Activated gamma-delta T cell (primary cell): Measurements from ENCODE around the gene PIEZO2.
"Not testable (repeated sequence)": the region's sequence is repeated elsewhere in the genome, so short reads cannot be mapped to it uniquely, and the experiment has no call there.

Experiments
- DNase-seq: peaks from one replicate; lab custom pipeline; 2025; lab: John Stamatoyannopoulos, UW

The PIEZO2 gene

DNA sequence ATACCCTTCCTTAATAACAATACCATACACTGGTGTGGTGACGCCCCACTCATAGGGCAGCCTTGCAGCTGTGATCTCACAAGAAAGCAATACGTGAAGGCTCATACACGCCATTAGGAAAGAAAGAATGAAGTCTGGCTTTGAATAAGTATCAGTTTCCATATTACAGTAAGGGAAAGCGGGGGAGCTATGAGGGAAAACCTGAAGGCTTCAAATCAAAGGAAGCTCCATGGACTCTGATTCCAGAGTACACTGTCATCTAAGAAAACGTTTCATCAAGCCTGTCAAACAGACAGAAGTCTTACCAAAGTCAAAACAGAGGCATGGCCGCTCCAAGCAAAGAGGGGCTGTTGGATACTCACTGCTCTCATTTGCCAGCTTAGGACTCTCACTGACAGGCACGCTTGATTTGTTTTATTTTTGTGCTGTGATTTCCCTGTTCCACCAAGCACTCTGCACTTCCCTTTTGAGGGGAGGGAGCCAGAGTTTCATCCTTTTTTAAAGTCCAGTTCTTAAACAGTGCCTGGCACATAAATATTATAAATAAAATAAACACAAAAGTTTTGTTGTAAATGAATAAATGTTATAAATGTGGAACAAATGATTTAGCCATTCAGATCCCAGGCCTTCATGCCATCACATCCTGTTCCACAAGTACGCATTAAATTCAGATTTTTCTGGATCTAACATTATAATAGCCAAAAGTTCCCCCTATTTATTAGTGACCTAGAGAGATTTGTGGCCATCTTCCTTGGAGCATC lies 221.2 kb downstream of the PIEZO2 start:
- no peak for DNase-seq

DNA sequence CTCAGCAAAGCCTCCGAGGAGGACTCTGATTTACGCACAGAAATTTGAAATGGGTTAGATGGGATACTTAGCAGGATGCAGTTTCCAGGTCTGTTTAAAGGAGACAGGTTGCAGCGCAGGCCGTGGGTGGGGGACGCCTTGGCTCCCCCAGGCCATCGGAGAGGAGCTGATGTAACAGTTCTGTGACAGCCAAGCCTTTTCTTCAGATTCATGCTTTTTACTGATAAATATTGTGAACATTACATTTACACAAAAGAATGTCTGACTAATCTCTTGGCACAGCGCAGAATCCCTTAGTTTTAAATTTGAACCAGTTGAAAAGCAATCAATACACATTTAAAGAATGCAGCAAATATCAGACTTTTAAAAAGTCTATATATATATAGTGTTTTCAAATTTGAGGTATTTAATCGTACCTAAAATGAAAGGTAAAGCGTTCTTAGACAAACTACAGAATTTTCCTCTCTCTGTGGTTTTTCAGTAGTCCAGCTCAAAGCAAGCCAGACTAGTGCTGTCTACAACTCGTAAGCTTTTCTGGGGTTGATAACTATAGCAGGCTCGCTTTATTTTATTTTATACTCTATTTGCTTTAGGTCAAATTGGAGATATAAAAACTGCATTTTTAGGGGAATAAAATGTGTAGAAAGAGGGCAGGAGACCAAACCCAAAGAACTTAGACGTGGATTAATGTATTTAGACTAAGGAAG lies 221.9 kb downstream of the PIEZO2 start:
- no peak for DNase-seq

DNA sequence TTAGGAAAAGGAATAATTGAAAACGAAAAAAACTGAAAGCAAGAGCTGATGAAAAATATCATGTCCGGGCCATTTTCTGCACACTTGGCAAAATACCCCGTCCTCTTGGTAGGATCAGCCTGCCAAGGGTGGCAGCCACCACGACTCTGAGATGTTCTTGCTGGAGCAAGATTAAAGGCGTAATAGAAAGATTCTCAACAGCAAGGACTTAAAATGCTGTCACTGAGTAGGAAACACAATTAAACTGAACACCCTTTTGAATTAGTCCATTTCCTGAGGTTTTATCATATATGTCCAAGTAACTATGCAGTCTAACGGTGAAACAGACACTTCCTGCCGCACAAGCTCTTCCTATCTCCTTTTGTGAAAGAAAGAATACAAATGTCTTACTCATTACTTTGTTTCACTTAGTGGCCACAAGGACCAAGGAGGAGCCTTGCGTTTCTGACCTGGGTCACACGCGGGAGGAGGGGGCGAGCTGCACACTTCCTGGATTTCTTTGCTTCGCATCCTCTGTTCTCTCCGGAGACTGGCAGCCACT lies 222.7 kb downstream of the PIEZO2 start:
- DNase-seq: no peak

DNA sequence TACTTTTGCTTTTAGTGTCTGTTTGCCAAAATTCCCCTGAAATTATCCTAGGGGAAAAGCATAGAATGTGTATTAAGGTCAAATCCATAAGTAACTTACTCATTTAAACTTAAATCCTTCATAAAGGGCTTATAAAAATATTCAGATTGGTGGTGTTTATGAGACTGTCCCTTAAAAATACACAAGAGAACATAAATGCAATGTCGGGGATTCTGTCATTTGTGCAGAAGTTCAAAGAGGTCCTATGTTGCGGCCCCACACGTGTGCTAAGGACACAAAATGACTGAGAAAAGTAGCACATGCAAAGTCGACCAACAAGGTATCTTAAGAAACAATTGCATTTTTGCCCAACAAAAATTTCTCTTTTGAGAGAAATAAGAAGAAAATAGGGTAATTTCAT lies 225.1 kb downstream of the PIEZO2 start:
- no peak for DNase-seq

DNA sequence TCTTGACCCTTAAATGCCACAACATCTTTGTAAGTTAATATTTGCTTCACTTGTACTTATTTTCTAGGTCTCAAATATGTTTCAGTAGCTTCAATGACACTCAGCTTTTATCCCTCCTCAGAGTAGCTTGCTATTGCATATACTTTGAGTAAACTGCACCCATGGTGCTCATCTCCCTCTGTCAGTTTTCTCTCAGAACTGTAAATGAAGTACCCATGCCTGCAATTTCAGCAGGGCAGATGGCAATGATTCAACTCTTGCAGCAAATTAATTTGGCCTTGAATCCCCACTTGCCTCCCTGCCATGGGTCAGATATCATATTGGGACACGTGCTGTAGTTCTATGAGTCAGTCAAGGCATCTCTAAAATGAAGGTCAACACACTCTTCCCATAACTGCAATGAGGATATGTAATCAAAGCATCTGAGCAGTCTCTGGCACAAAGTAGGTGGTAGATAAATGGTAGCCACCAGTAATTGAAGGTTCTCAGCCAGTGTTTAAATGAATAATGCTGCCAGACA lies 225.8 kb downstream of the PIEZO2 start:
- DNase-seq: no peak

DNA sequence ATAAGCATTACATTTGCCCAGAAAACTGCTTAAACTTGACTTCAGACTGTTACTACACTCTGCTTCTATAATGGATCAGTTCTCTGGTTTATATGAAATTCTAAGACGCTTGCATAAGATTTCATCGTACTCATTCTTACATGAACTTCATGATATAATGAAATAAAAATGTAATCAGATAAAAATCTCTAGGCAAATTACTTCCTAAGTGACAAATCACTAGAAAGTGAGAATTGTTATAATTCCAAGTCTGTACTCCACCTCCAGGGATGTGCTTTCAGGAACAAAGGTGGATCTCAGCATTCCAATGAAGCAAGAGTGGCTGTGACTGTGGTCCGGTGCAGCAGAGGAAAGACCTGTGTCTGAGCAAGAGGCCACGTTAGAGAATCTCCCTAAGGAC lies 226.2 kb downstream of the PIEZO2 start:
- DNase-seq: no peak

DNA sequence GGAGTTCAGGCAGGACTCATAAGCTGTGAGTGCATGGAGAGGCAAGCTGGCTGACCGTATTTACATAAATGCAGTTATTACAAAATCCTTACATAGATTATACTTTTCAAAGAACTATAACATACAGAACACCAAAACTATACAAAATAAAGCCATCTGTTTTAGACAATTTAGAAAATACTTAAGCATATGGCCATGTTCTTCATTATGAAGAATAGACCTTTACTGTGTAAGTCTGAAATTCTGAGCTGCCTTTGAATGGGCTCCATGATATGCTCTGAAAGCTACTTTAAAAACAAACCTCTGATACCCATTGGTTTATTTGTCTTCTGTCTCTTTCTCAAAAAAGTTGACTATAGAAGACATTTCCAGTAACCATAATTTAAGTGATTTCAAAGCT lies 226.7 kb downstream of the PIEZO2 start:
- not testable (repeated sequence) for DNase-seq

DNA sequence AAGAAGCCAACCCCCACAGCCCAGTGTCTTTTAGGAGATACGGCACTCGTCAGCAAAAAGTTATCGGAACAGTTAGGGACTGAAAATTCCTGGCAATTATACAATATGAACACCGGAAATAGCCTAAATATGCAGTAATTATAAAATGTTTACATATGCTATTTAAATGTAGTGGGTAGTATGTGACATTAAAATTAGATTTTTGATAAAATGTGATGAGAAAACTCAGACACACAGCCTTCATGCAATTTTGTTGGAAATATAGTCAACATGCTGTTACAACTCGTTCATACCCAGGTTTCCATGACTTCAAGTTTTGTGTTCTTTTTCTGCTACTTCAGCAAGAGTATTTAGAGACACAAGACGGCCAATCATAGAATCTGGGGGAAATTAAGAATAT lies 229.1 kb downstream of the PIEZO2 start:
- not testable (repeated sequence) for DNase-seq

DNA sequence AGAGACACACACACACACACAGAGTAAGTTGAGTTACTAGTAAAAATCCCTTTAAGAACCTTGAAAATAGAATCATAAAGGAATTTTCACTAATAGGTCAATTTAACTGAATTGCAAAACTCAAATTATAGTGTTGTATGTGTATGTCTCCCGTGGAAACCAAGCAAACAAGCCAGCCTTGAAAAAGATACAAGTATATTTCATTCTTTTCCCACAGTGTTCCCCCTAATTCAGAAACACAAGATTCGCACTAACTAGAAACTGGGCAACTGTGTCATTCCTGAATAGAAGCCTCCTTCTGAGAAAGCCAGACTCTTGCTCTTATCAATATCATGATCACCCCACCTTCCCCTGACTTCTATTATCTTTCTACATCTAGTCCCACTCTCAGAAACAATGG lies 229.5 kb downstream of the PIEZO2 start:
- DNase-seq: no peak

DNA sequence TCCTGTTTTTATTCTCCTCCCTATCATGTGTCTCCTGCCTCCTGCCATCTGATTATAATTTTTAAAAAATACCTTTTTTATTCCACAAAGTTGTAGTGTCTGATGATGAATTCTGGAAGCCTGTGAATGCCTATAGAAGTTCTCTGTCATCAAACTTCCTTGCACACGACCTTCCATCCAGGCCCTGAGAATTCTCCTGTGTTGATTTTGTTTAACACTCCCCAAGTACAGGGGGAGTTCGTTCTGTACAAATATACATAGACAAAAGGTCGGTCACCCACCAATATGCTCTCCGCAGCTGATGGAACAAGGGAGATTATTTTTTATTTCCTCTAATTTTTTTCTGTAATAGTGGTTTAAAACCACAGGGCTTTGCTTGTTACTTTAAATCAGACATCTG lies 232.5 kb downstream of the PIEZO2 start:
- DNase-seq: no peak

DNA sequence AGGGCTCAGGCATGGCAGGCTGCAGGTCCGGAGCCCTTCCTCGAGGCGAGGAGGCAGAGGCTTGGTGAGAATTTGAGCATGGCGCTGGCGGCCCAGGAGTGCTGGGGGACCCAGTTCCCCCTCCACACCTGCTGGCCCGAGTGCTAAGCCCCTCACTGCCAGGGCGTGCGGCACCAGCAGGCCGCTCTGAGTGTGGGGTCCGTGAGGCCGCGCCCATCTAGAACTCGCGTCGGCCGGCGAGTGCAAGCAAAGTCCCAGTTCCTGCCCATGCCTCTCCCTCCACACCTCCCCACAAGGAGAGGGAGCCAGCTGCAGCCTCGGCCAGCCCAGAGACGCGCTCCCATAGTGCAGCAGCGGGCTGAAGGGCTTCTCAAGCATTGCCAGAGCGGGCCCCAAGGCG lies 233.0 kb downstream of the PIEZO2 start:
- DNase-seq: no peak

DNA sequence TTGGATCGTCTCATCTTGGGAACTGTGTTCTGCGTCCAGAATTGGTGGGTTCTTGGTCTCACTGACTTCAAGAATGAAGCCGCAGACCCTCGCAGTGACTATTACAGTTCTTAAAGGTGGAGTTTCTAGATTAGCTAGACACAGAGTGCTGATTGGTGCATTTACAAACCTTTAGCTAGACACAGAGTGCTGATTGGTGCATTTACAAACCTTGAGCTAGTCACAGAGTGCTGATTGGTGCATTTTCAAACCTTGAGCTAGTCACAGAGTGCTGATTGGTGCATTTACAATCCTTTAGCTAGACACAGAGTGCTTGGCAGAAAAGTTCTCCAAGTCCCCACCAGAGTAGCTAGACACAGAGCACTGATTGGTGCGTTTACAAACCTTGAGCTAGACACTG lies 233.6 kb downstream of the PIEZO2 start:
- not testable (repeated sequence) for DNase-seq

DNA sequence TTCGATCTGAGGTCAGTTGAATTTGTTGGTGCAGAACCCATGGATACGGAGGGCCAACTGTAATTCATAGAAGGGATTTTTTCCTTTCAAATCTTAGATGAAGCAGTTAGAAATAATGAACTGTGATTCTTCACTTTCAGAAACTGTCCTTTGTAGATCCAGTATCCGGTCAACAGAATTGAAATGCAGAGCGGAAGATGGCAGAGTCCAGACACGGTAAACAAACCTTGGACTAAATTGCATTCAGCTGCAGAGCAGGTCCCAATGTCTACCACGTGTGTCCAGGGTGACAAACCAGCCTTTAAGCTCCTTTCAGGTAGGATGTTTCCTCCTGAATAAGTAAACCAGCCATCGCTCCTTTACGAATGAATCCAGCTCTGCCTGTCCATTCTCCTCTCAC lies 234.8 kb downstream of the PIEZO2 start:
- not testable (repeated sequence) for DNase-seq

DNA sequence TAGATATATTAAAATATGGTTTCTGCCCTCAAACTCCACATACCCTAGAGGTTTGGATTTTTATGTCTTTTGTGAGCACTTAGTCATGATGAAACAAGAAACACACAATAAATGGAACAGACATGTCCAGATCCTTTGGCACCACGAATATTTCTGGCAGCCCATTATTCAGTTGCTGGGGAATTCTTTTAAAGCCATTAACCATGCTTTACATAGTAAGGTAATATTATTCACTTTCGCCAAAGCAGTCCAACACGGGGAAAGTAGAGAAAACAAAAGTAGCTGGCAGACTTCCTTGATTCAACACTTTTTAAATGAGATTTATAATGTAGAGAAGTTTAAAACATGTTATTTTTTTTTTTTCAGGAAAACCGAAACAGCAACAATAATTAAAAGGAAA lies 235.4 kb downstream of the PIEZO2 start:
- DNase-seq: no peak

DNA sequence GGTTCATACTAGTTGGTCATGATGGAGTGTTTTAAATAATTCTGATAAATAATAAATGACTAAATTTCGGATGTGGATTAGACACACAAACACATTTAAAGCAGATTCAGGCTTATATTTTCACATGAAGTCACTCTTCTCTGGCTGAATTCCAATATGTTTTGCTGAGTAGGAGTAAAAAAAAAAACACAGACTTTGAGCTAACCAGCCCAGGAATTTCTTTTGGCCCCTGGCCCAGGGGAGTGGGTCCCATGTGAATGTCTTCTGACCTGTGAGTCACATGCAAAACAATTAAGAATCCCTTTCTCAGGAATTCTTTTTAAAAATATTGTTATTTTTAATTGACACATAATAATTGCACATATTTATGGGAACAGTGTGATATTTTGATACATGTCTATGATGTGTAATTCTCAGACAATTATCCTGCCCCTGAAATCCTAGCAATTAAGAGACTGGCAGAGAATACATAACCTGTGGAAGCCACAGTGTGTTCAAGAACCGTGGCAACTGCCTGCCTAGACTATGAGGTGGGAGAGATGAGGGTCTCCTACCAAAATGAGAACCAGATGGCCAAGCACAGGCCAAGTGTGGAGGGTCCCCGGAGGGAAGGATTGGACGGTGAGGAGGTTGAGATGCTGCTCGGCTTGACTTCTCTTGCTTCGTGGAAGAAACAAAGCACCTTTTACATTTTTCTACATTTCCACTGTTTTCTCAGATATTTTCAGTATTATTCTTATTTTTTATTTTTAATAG lies 236.4 kb downstream of the PIEZO2 start:
- no peak for DNase-seq

DNA sequence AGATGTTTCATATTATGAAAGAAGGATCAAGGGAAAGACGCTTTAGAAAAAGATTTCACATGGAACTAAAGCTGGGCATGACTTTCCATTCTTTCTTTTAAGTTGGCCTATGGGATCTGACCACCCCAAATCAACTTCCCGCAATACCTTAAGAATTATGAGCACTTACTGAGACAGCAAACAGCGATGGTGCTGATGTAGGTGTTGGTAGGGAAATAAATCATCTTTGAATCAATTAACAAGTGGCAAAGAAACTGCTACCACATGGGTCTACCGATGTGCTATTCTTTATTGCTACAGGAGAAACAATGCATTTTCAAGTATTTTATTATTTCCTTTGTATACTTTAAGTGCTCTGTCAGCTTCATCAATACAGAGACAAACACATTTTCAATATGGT lies 239.6 kb downstream of the PIEZO2 start:
- DNase-seq: no peak

DNA sequence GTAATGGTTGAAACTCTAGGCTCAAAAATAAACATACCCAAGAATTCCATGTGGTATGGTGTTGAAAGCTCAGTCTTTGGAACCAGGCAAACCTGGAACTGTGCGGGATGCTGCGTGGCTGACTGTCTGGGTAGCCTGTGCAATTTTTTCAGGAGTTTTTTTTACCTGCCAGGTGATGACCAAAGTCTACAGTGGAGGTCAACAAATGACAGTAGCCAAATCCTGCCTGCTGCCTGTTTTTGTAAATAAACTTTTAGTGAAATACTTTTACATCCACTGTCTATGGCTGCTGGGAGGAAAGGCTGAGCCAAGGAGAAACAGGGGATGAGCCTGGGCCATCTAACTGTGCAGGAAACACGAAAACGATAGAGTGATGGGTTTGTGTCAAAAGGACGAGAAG lies 240.6 kb downstream of the PIEZO2 start:
- no peak for DNase-seq

DNA sequence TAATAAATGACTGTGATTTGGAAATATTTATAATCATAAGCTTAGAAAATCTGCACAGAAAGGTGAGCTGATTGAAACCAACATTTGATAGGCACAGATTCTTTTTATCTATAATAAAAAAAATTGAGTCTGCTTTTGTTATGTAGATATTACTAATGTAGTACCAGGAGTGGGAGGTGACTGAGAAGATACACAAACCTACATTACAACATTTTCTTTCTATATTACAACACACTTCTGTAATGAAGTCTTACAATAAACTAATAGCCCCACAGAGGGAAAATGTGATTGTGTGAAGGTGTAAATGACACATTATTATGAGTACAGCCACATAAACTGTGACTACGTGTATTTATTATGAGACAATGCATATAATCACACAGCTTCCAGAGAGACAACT lies 241.6 kb downstream of the PIEZO2 start:
- DNase-seq: no peak

DNA sequence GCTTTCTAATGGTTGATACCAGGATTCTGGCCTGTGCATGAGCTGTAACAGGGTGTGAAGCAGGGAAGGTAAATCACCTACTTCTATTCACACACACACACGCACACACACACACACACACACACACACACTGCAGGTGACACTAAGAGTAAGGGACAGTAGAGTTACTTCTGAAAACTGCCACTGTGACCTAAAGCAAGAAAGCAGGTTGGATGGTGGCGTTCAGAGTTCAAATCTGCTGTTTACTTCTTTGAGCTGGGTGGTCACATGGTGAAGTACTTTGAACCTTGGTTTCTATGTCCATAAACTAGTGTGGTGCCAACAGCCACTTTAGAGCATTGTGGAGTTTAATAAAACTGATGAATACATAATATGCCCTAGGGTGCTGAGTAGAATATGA lies 248.0 kb downstream of the PIEZO2 start:
- DNase-seq: no peak

DNA sequence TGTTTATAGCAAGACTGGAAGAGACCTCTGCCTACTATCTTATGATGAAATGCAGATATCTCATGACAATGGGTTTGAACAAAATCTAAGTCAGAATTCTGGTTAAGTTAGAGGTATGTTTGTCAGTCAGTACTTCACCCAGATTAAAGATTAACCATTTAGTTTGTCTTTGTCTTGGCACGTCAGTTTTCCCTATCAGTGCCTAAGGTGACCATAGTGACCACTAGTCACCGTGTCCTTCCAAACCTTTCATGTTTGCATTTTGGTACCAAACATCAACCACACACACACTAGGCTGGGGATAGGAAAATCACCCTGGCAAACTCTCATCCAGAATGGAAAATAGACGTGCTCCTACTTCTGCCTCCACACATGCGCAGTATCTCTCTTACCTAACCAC lies 248.9 kb downstream of the PIEZO2 start:
- DNase-seq: no peak

DNA sequence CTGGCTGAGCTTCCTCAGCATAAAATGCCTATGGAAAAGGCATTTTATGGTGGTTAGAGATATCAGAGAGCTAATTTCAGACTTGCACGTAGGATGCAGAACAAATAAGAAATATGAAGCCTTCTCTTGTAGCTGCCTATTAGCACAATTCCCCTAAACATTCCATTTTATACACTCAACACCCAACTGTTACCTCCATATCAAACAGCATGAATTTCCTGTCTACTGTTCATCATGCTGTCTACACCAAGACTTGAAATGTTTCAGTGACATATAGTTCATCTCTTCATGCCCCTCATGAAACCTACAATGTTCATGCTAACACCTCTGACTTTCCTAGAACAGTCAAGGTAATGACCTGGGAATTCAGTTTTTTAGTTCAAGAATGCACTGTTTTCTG lies 249.9 kb downstream of the PIEZO2 start:
- no peak for DNase-seq

DNA sequence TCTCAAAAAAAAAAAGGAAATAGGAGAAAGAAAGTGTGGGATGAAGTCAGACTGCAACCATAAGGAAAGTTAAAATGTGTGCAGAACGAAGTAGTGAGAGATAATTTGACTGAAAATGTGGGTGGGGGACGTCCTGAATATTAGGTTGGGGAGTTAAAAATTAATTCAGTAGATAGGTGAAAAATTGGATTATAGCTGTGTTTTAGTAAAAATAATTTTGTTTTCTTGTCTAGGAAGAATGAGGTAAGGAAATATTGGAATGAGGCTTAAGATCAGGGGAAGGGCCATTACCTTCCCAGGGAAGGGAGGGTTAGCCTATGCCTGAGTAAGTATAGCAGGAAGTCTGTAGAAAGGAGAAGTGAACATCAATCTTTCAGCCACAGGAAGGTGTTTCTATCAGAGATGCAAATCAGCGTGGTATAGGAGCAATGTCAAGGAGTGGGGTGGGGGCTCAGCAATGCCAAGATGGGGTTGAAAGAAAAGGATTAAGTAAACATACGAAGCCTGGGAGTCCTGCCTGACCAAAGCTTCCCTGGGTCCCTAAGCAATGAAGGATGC lies 250.9 kb downstream of the PIEZO2 start:
- no peak for DNase-seq
